HAP-1 (cell line): ENCODE results near the gene IFRD2.

Experiments used
- DNase-seq, 2 experiments: peaks; one replicate each; pipeline ENCODE4 v3.0.0-alpha.2; 2016 to 2020; ENCODE audit warnings: low spot score in 2 of 2
- H3K27me3 ChIP-seq: fragments of 250-450 bp; sonication (Bioruptor Pico); 2 replicates; pipeline ENCODE4 v1.5.1; 2020; ENCODE audit warnings: low read depth, mild to moderate bottlenecking, moderate library complexity
- H3K36me3 ChIP-seq: fragments of 250-450 bp; sonication (Bioruptor Pico); replicated peaks from 2 replicates; pipeline ENCODE4 v1.5.1; 2020; ENCODE audit warnings: mild to moderate bottlenecking
- H3K4me1 ChIP-seq: fragments of 250-450 bp; sonication (Bioruptor Pico); 2 replicates; pipeline ENCODE4 v1.5.1; 2020; ENCODE audit warnings: mild to moderate bottlenecking
- H3K4me3 ChIP-seq: fragments of 250-450 bp; sonication (Bioruptor Pico); 2 replicates; pipeline ENCODE4 v1.5.1; 2020; ENCODE audit warnings: mild to moderate bottlenecking, moderate library complexity
- H3K9me3 ChIP-seq: fragments of 250-450 bp; sonication (Bioruptor Pico); 2 replicates; pipeline ENCODE4 v1.5.1; 2020; ENCODE audit warnings: mild to moderate bottlenecking, moderate library complexity
- in situ Hi-C: fragments of 300-500 bp; cut with MboI; formaldehyde crosslinking; loops from 3 replicates; pipeline ENCODE4 v1.14.3; 2020; ENCODE audit warnings: low sequenced_read_pairs, inconsistent platforms, mixed read lengths

IFRD2 gene

GRCh38 chr3:50292159-50293078 is at the start of gene IFRD2:
IFRD2 (minus strand) TSS chr3:50292429; CDS start chr3:50292274, 155 bp downstream.
- peaks cover 36% of the 10 kb centered on the region for H3K36me3 ChIP-seq
- H3K4me3 ChIP-seq: peak within 1 kb of the TSS; percentile 85
- in situ Hi-C loops: loop anchor here (5.0 kb wide), 1 partner anchor 35 kb away; the partner anchor contains the start of gene TUSC2
- no peaks in the 10 kb centered on the region for H3K27me3 ChIP-seq
- DNase-seq: peak; percentile 97 to 98
- peaks cover 4% of the 10 kb centered on the region for H3K4me1 ChIP-seq
- no peaks in the 10 kb centered on the region for H3K9me3 ChIP-seq

GRCh38 chr3:50341537-50341936 is 49.3 kb upstream of the IFRD2 start:
- DNase-seq: peak in 1 of 2 experiments; percentile 6
- Histone ChIP-seq H3K9me3 (no peaks in the 10 kb centered on the region), H3K36me3 (peaks cover 5% of the 10 kb centered on the region; the same call in 1 of the 2 replicates), H3K4me3 (no peak overlapping the region), H3K4me1 (peaks cover 13% of the 10 kb centered on the region), H3K27me3 (no peaks in the 10 kb centered on the region)
- in situ Hi-C loops: no loop called here

GRCh38 chr3:50340448-50341329 is 48.5 kb upstream of the IFRD2 start, which contains the start of gene RASSF1:
RASSF1 (minus strand) TSS chr3:50340836; CDS start chr3:50340805, 31 bp downstream.
- H3K4me3 ChIP-seq: no peak within 1 kb of the TSS; the same call in 1 of the 2 replicates
- H3K4me1 ChIP-seq: peaks cover 16% of the 10 kb centered on the region
- DNase-seq: peak in 1 of 2 experiments; percentile 31
- peaks cover 11% of the 10 kb centered on the region; the same call in 1 of the 2 replicates for H3K36me3 ChIP-seq
- in situ Hi-C loops: no loop called here
- no peaks in the 10 kb centered on the region for H3K9me3 ChIP-seq
- H3K27me3 ChIP-seq: no peaks in the 10 kb centered on the region

- in situ Hi-C loops: no loop called here
- H3K9me3 ChIP-seq: no peaks in the 10 kb centered on the region
- H3K27me3 ChIP-seq: no peaks in the 10 kb centered on the region
- H3K36me3 ChIP-seq: peaks cover 11% of the 10 kb centered on the region; the same call in 1 of the 2 replicates
- no peak overlapping the region; the same call in 1 of the 2 replicates for H3K4me3 ChIP-seq
- peaks cover 22% of the 10 kb centered on the region for H3K4me1 ChIP-seq
- no peak for DNase-seq
Observed at GRCh38 chr3:50340147-50340447, 47.9 kb upstream of the IFRD2 start.

- Histone ChIP-seq H3K4me1 (peaks cover 24% of the 10 kb centered on the region), H3K4me3 (no peak overlapping the region; the same call in 1 of the 2 replicates), H3K9me3 (no peaks in the 10 kb centered on the region), H3K36me3 (peaks cover 12% of the 10 kb centered on the region; the same call in 1 of the 2 replicates), H3K27me3 (no peaks in the 10 kb centered on the region)
- in situ Hi-C loops: no loop called here
- DNase-seq: no peak
Observed at GRCh38 chr3:50339485-50340146, 47.4 kb upstream of the IFRD2 start.

- Histone ChIP-seq H3K4me1 (peaks cover 24% of the 10 kb centered on the region), H3K4me3 (no peak overlapping the region), H3K27me3 (no peaks in the 10 kb centered on the region), H3K36me3 (peaks cover 18% of the 10 kb centered on the region), H3K9me3 (no peaks in the 10 kb centered on the region)
- in situ Hi-C loops: no loop called here
- no peak for DNase-seq
Observed at GRCh38 chr3:50338965-50339364, 46.7 kb upstream of the IFRD2 start.

- Histone ChIP-seq H3K9me3 (no peaks in the 10 kb centered on the region), H3K4me3 (peak overlapping the region; percentile 87), H3K4me1 (peaks cover 24% of the 10 kb centered on the region), H3K27me3 (no peaks in the 10 kb centered on the region), H3K36me3 (peaks cover 23% of the 10 kb centered on the region)
- DNase-seq: peak; percentile 97 to 100
- in situ Hi-C loops: no loop called here
Observed at GRCh38 chr3:50337175-50337861, 45.1 kb upstream of the IFRD2 start.

GRCh38 chr3:50336452-50337174 is 44.4 kb upstream of the IFRD2 start:
- peak; percentile 21 to 38 for DNase-seq
- Histone ChIP-seq H3K36me3 (peaks cover 30% of the 10 kb centered on the region), H3K4me1 (peaks cover 24% of the 10 kb centered on the region), H3K9me3 (no peaks in the 10 kb centered on the region), H3K27me3 (no peaks in the 10 kb centered on the region), H3K4me3 (peak overlapping the region; percentile 87)
- in situ Hi-C loops: no loop called here

GRCh38 chr3:50334339-50335075 is 42.3 kb upstream of the IFRD2 start:
- Histone ChIP-seq H3K9me3 (no peaks in the 10 kb centered on the region), H3K36me3 (peaks cover 51% of the 10 kb centered on the region), H3K4me1 (peaks cover 24% of the 10 kb centered on the region), H3K4me3 (0 out of 2 replicates have a peak overlapping the region, but pooled peaks have one; percentile 3), H3K27me3 (no peaks in the 10 kb centered on the region)
- in situ Hi-C loops: no loop called here
- no peak for DNase-seq

GRCh38 chr3:50333744-50334328 is 41.6 kb upstream of the IFRD2 start:
- H3K4me3 ChIP-seq: no peak overlapping the region
- H3K4me1 ChIP-seq: peaks cover 24% of the 10 kb centered on the region

GRCh38 chr3:50331364-50331907 is 39.2 kb upstream of the IFRD2 start:
- no peak overlapping the region for H3K4me3 ChIP-seq
- no peaks in the 10 kb centered on the region for H3K27me3 ChIP-seq
- no peak for DNase-seq
- in situ Hi-C loops: no loop called here
- peaks cover 18% of the 10 kb centered on the region for H3K4me1 ChIP-seq
- H3K36me3 ChIP-seq: peaks cover 47% of the 10 kb centered on the region
- no peaks in the 10 kb centered on the region for H3K9me3 ChIP-seq

More at GRCh38 chr3:50333744-50334328, 41.6 kb upstream of the IFRD2 start:
- in situ Hi-C loops: no loop called here
- Histone ChIP-seq H3K9me3 (no peaks in the 10 kb centered on the region), H3K36me3 (peaks cover 53% of the 10 kb centered on the region), H3K27me3 (no peaks in the 10 kb centered on the region)
- DNase-seq: no peak
